NCI-H1436 treated with DMSO at 0.1 percent for 48 hours (cell line): Measurements from ENCODE around the gene AAK1.

Experiments
- DNase-seq: peaks from one replicate; lab custom pipeline; 2025; lab: John Stamatoyannopoulos, UW

Gene AAK1

GRCh38 chr2:69538249-69538648, 105.3 kb downstream of the AAK1 start:
- no peak for DNase-seq

GRCh38 chr2:69535817-69536241, 107.7 kb downstream of the AAK1 start:
- DNase-seq, result no peak

GRCh38 chr2:69531186-69531585, 112.4 kb downstream of the AAK1 start:
- DNase-seq, result no peak

- no peak for DNase-seq
Observed at GRCh38 chr2:69529480-69529879, 114.1 kb downstream of the AAK1 start.

- no peak for DNase-seq
Observed at GRCh38 chr2:69525261-69525660, 118.3 kb downstream of the AAK1 start.

GRCh38 chr2:69524799-69525198, 118.7 kb downstream of the AAK1 start:
- DNase-seq, result no peak

GRCh38 chr2:69521747-69522146, 121.8 kb downstream of the AAK1 start:
- no peak for DNase-seq

- DNase-seq, result no peak
Observed at GRCh38 chr2:69518841-69519240, 124.7 kb downstream of the AAK1 start.

- DNase-seq, result no peak
Observed at GRCh38 chr2:69517410-69517809, 126.1 kb downstream of the AAK1 start.

GRCh38 chr2:69514819-69515218, 128.7 kb downstream of the AAK1 start:
- no peak for DNase-seq

GRCh38 chr2:69514406-69514805, 129.1 kb downstream of the AAK1 start:
- no peak for DNase-seq

- DNase-seq, result no peak
Observed at GRCh38 chr2:69512446-69512845, 131.1 kb downstream of the AAK1 start.

GRCh38 chr2:69510204-69510603, 133.3 kb downstream of the AAK1 start:
- no peak for DNase-seq

- no peak for DNase-seq
Observed at GRCh38 chr2:69509750-69510140, 133.8 kb downstream of the AAK1 start.

- DNase-seq, result no peak
Observed at GRCh38 chr2:69509011-69509749, 134.4 kb downstream of the AAK1 start.

GRCh38 chr2:69505710-69506109, 137.8 kb downstream of the AAK1 start:
- no peak for DNase-seq

- DNase-seq, result no peak
Observed at GRCh38 chr2:69501301-69501700, 142.2 kb downstream of the AAK1 start.

- DNase-seq, result no peak
Observed at GRCh38 chr2:69499966-69500365, 143.6 kb downstream of the AAK1 start.

- DNase-seq, result no peak
Observed at GRCh38 chr2:69499242-69499641, 144.3 kb downstream of the AAK1 start.

- DNase-seq, result no peak
Observed at GRCh38 chr2:69495861-69496260, 147.7 kb downstream of the AAK1 start.

- no peak for DNase-seq
Observed at GRCh38 chr2:69495008-69495407, 148.5 kb downstream of the AAK1 start.

GRCh38 chr2:69494126-69494525, 149.4 kb downstream of the AAK1 start:
- DNase-seq, result no peak

GRCh38 chr2:69493268-69493667, 150.3 kb downstream of the AAK1 start:
- no peak for DNase-seq

GRCh38 chr2:69491864-69492263, 151.7 kb downstream of the AAK1 start:
- DNase-seq, result no peak
